Ishikawa (cell line): ENCODE measurements around the gene BMPR1A.

ENCODE experiments used
- EP300 ChIP-seq: IDR thresholded peaks from 2 replicates; pipeline ENCODE4 v1.6.1; 2012; ENCODE audit warnings: borderline replicate concordance
- FOXM1 ChIP-seq: IDR thresholded peaks from 2 replicates; pipeline ENCODE4 v1.6.1; 2012; ENCODE audit warnings: low read depth, borderline replicate concordance
- NFIC ChIP-seq: IDR thresholded peaks from 2 replicates; pipeline ENCODE4 v1.6.1; 2012
- REST ChIP-seq: IDR thresholded peaks from 2 replicates; pipeline ENCODE4 v1.6.1; 2012; ENCODE audit warnings: low read depth, mild to moderate bottlenecking
- TEAD4 ChIP-seq: IDR thresholded peaks from 2 replicates; pipeline ENCODE4 v1.6.1; 2012
- YY1 ChIP-seq: IDR thresholded peaks from 2 replicates; pipeline ENCODE4 v1.6.1; 2012; ENCODE audit warnings: low read depth
- ZBTB7A ChIP-seq: IDR thresholded peaks from 2 replicates; pipeline ENCODE4 v1.6.1; 2012; ENCODE audit warnings: low read depth
- TF ChIP-seq, protein P1 (sequence below): IDR thresholded peaks from 2 replicates; pipeline ENCODE4 v1.6.1; 2012

- TF ChIP-seq YY1 (no peak), EP300 (no peak), TEAD4 (no peak), ZBTB7A (no peak), REST (no peak), FOXM1 (no peak), NFIC (no peak)
- TF ChIP-seq, protein P1, sequence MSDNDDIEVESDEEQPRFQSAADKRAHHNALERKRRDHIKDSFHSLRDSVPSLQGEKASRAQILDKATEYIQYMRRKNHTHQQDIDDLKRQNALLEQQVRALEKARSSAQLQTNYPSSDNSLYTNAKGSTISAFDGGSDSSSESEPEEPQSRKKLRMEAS = no peak
Observed at GRCh38 chr10:86813982-86814381, 57.6 kb downstream of the BMPR1A start.
